ENCODE measurements around the gene ENOX1. TPM values are rescaled to one million over a fixed set of nuclear protein-coding genes. Genes with fewer than 3 reads are reported as not detected.

The ENOX1 gene
- total RNA-seq, 3 donors from 2014 or later (not counting 1 experiment from before 2014, with no cell fraction given): not detected

GRCh38 chr13:43191546-43191945, 595.2 kb downstream of the ENOX1 start:
- no peak for ATAC-seq
- intact Hi-C loops (cut with micrococcal nuclease): no loop called here

GRCh38 chr13:43185226-43185625, 601.5 kb downstream of the ENOX1 start:
- Histone ChIP-seq H3K4me3 (ENCODE audit: low read length) (no peak overlapping the region), H3K27me3 (ENCODE audit: control insufficient read depth, insufficient read depth, low read length) (no peaks in the 10 kb centered on the region), H3K27ac (ENCODE audit: low read length) (no peak overlapping the region), H3K9me3 (ENCODE audit: control insufficient read depth, insufficient read depth, low read length) (no peaks in the 10 kb centered on the region), H3K36me3 (ENCODE audit: control insufficient read depth, insufficient read depth, low read length) (no peaks in the 10 kb centered on the region), H3K4me1 (ENCODE audit: control insufficient read depth, insufficient read depth, low read length) (no peaks in the 10 kb centered on the region)
- no peak for DNase-seq
- Mint-ChIP-seq H3K4me1 (no peaks in the 10 kb centered on the region), H3K36me3 (no peaks in the 10 kb centered on the region), H3K27ac (no peak overlapping the region), H3K27me3 (ENCODE audit: low read depth in 2 of 2) (peaks cover 0 to 3% of the 10 kb centered on the region in 2 donors), H3K4me3 (no peak overlapping the region), H3K9me3 (no peaks in the 10 kb centered on the region)
- 94% methylated on average over 1 of the region's 2 CpGs for WGBS (ENCODE audit: insufficient coverage)
- intact Hi-C loops (cut with micrococcal nuclease): no loop called here
- no peak for ATAC-seq
- no peak for TF ChIP-seq CTCF (IDR thresholded peaks at IDR 0.05)

More at GRCh38 chr13:43191546-43191945, 595.2 kb downstream of the ENOX1 start:
- H3K27me3 ChIP-seq (ENCODE audit: control insufficient read depth, insufficient read depth, low read length): no peaks in the 10 kb centered on the region
- peaks cover 0 to 21% of the 10 kb centered on the region in 2 donors for H3K27me3 Mint-ChIP-seq (ENCODE audit: low read depth in 2 of 2)
- no peak overlapping the region for H3K27ac Mint-ChIP-seq
- no peaks in the 10 kb centered on the region for H3K4me1 ChIP-seq (ENCODE audit: control insufficient read depth, insufficient read depth, low read length)
- H3K36me3 ChIP-seq (ENCODE audit: control insufficient read depth, insufficient read depth, low read length): no peaks in the 10 kb centered on the region
- TF ChIP-seq CTCF (IDR thresholded peaks at IDR 0.05): no peak
- no peaks in the 10 kb centered on the region for H3K36me3 Mint-ChIP-seq
- H3K4me1 Mint-ChIP-seq: no peaks in the 10 kb centered on the region
- WGBS (ENCODE audit: insufficient coverage): 94% methylated on average over 1 of the region's 1 CpG
- H3K4me3 ChIP-seq (ENCODE audit: low read length): no peak overlapping the region
- no peak overlapping the region for H3K4me3 Mint-ChIP-seq
- H3K27ac ChIP-seq (ENCODE audit: low read length): no peak overlapping the region
- no peak for DNase-seq
- no peaks in the 10 kb centered on the region for H3K9me3 Mint-ChIP-seq
- no peaks in the 10 kb centered on the region for H3K9me3 ChIP-seq (ENCODE audit: control insufficient read depth, insufficient read depth, low read length)

- Histone ChIP-seq H3K4me1 (ENCODE audit: control insufficient read depth, insufficient read depth, low read length) (no peaks in the 10 kb centered on the region), H3K27me3 (ENCODE audit: control insufficient read depth, insufficient read depth, low read length) (no peaks in the 10 kb centered on the region), H3K27ac (ENCODE audit: low read length) (no peak overlapping the region), H3K36me3 (ENCODE audit: control insufficient read depth, insufficient read depth, low read length) (no peaks in the 10 kb centered on the region), H3K9me3 (ENCODE audit: control insufficient read depth, insufficient read depth, low read length) (no peaks in the 10 kb centered on the region), H3K4me3 (ENCODE audit: low read length) (no peak overlapping the region)
- Mint-ChIP-seq H3K36me3 (no peaks in the 10 kb centered on the region), H3K27me3 (ENCODE audit: low read depth in 2 of 2) (peaks cover 3 to 13% of the 10 kb centered on the region in 2 donors), H3K9me3 (no peaks in the 10 kb centered on the region), H3K4me3 (no peak overlapping the region), H3K27ac (no peak overlapping the region), H3K4me1 (no peaks in the 10 kb centered on the region)
- ATAC-seq (no peak), DNase-seq (no peak)
- TF ChIP-seq CTCF (IDR thresholded peaks at IDR 0.05): no peak
- intact Hi-C loops (cut with micrococcal nuclease): no loop called here
- WGBS (ENCODE audit: insufficient coverage): 89% methylated on average over 16 of the region's 16 CpGs
Measured at GRCh38 chr13:43180837-43181236, 605.9 kb downstream of the ENOX1 start.

GRCh38 chr13:43180036-43180660, 606.6 kb downstream of the ENOX1 start:
- no peaks in the 10 kb centered on the region for H3K9me3 ChIP-seq (ENCODE audit: control insufficient read depth, insufficient read depth, low read length)
- no peak overlapping the region for H3K4me3 Mint-ChIP-seq
- H3K36me3 Mint-ChIP-seq: no peaks in the 10 kb centered on the region
- no peak overlapping the region for H3K27ac Mint-ChIP-seq
- no peaks in the 10 kb centered on the region for H3K4me1 Mint-ChIP-seq
- H3K27ac ChIP-seq (ENCODE audit: low read length): no peak overlapping the region
- no peaks in the 10 kb centered on the region for H3K4me1 ChIP-seq (ENCODE audit: control insufficient read depth, insufficient read depth, low read length)
- WGBS (ENCODE audit: insufficient coverage): 91% methylated on average over 9 of the region's 9 CpGs
- no peaks in the 10 kb centered on the region for H3K9me3 Mint-ChIP-seq
- peaks cover 3 to 13% of the 10 kb centered on the region in 2 donors for H3K27me3 Mint-ChIP-seq (ENCODE audit: low read depth in 2 of 2)
- no peak overlapping the region for H3K4me3 ChIP-seq (ENCODE audit: low read length)
- TF ChIP-seq CTCF (IDR thresholded peaks at IDR 0.05): no peak
- intact Hi-C loops (cut with micrococcal nuclease): no loop called here
- H3K27me3 ChIP-seq (ENCODE audit: control insufficient read depth, insufficient read depth, low read length): no peaks in the 10 kb centered on the region
- ATAC-seq: no peak
- H3K36me3 ChIP-seq (ENCODE audit: control insufficient read depth, insufficient read depth, low read length): no peaks in the 10 kb centered on the region
- DNase-seq: no peak
